NT2/D1 (cell line): ENCODE results near the gene TMTC4.

Source experiments
- SUZ12 ChIP-seq: IDR thresholded peaks from 2 replicates; pipeline ENCODE4 v1.6.1; 2011; ENCODE audit not compliant: insufficient read length, insufficient read depth; ENCODE audit errors: extremely low read depth
- YY1 ChIP-seq: IDR thresholded peaks from 2 replicates; pipeline ENCODE4 v1.6.1; 2011; ENCODE audit not compliant: insufficient read length, insufficient read depth
- ZNF274 ChIP-seq: IDR thresholded peaks from 2 replicates; pipeline ENCODE4 v1.6.1; 2011; ENCODE audit warnings: mild to moderate bottlenecking, low read depth, low read length

DNA sequence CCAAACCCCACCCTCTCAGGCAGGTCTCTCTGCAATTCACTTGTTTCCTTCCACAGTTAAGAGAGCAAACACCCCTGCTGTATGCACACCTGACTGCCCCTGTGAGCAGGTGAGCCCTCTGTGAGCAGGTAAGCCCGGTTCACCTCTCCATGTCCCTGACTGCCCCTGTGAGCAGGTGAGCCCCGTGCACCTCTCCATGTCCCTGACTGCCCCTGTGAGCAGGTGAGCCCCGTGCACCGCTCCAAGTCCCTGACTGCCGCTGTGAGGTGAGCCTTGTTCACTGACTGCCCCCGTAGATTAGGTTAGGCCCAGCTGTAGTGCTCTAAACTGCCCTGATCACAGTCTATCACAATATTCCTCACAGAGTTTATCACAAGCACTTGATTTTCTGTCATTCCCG, 29.2 kb downstream of the TMTC4 start:
- TF ChIP-seq YY1 (no peak), SUZ12 (no peak), ZNF274 (no peak)
